Suprapubic skin (tissue), 3 donors: ENCODE results near the gene KIF20B.

Experiments
- CTCF ChIP-seq, 2 donors: fragments of 200-600 bp in 1 of 2; fragments of 450-650 bp in 1 of 2; sonication (generic) in 1 of 2; IDR thresholded peaks; one replicate each; pipeline ENCODE4 v1.5.1; 2016 to 2019; ENCODE audit warnings: antibody characterized with exemption in 2 of 2, mild to moderate bottlenecking in 1 of 2, moderate library complexity in 1 of 2
- POLR2A ChIP-seq, 2 donors: fragments of 450-650 bp; IDR thresholded peaks; one replicate each; pipeline ENCODE4 v1.6.1; 2017; ENCODE audit warnings: antibody characterized with exemption in 2 of 2, mild to moderate bottlenecking in 2 of 2, moderate library complexity in 2 of 2

DNA sequence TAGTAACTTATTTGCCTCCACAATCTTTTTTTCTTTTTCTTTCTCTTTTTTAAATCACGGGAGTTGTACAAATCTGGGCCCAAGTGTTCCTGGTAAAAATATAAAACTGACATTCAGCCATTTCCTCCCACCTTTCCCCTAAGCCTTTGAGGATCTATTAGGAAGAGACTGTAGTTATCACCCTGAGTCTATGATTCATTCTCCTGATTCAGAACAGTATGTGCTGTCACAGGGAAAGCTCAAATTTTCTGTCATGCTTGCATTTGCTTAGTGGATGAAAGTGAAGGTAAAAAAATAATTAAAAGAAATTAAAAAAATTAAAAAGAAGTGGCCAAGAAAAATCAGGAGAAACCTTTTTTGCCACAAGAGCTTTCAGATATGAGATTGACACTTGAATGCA is 71.7 kb downstream of the KIF20B start:
- TF ChIP-seq CTCF (IDR thresholded peaks at IDR 0.05) (no peak), POLR2A (IDR thresholded peaks at IDR 0.05) (no peak)
